H1 (cell line): ENCODE data around the gene CIRBP. TPM values are rescaled to one million over a fixed set of nuclear protein-coding genes. Genes with fewer than 3 reads are reported as not detected.

ENCODE experiments used
- CTCF ChIA-PET: fragments of 300-600 bp; sonication (Branson Sonifier 250); formaldehyde crosslinking; loops from one replicate; lab custom pipeline; 2021; ENCODE audit not compliant: partially characterized antibody; lab: Charles Lee
- POLR2A ChIA-PET: fragments of 300-600 bp; sonication (Branson Sonifier 250); formaldehyde crosslinking; loops from one replicate; lab custom pipeline; 2021; ENCODE audit warnings: inconsistent platforms; ENCODE audit not compliant: partially characterized antibody; lab: Charles Lee
- DNase-seq, 2 experiments: peaks; one replicate each; pipeline versions ENCODE4 v3.0.0 to v3.0.0-alpha.2; 2010 to 2022; ENCODE audit warnings: low spot score in 2 of 2, low read depth in 1 of 2, mixed read lengths in 1 of 2
- FAIRE-seq: peaks from 2 replicates; lab custom pipeline; 2011; peaks lifted over from hg19 to GRCh38; lab: Jason Lieb, UNC
- H2AFZ ChIP-seq: 2 replicates; pipeline ENCODE4 v1.8.1; 2012; ENCODE audit warnings: low read length, inconsistent platforms
- H2AK5ac ChIP-seq: 2 replicates; pipeline ENCODE4 v1.6.1; 2013; ENCODE audit warnings: low read depth, low read length
- H2BK120ac ChIP-seq: replicated peaks from 2 replicates; pipeline ENCODE3; 2013; ENCODE audit warnings: low read depth, low read length, inconsistent platforms
- H2BK12ac ChIP-seq: 2 replicates; pipeline ENCODE4 v1.6.1; 2013; ENCODE audit warnings: low read depth, low read length
- H2BK15ac ChIP-seq: 2 replicates; pipeline ENCODE4 v1.6.1; 2013; ENCODE audit warnings: low read length
- H2BK20ac ChIP-seq: 2 replicates; pipeline ENCODE4 v1.6.1; 2013; ENCODE audit warnings: low read length
- H2BK5ac ChIP-seq: 2 replicates; pipeline ENCODE4 v1.6.1; 2013; ENCODE audit warnings: low read depth, low read length
- H3K14ac ChIP-seq: 2 replicates; pipeline ENCODE4 v1.6.1; 2013; ENCODE audit warnings: inconsistent platforms; ENCODE audit not compliant: insufficient read length
- H3K18ac ChIP-seq: 2 replicates; pipeline ENCODE4 v1.6.1; 2013; ENCODE audit warnings: low read length; ENCODE audit errors: extremely low read depth
- H3K23ac ChIP-seq: 2 replicates; pipeline ENCODE4 v1.6.1; 2013; ENCODE audit warnings: inconsistent platforms; ENCODE audit not compliant: insufficient read length
- H3K23me2 ChIP-seq: 2 replicates; pipeline ENCODE4 v1.6.1; 2013; ENCODE audit warnings: low read depth, low read length
- H3K27ac ChIP-seq: 2 replicates; pipeline ENCODE4 v1.6.1; 2011; ENCODE audit warnings: low read depth, low read length, inconsistent platforms
- H3K27me3 ChIP-seq, 4 experiments: replicated peaks in 1 of 4; 1 replicate in 1 of 4; 2 replicates in 3 of 4; pipeline versions ENCODE4 v1.6.1 to v1.8.1; 2011 to 2013; ENCODE audit warnings: low read length in 3 of 4, mild to moderate bottlenecking in 3 of 4, inconsistent platforms in 2 of 4, mixed read lengths in 2 of 4, moderate library complexity in 1 of 4; ENCODE audit not compliant: control insufficient read depth in 3 of 4, insufficient read depth in 3 of 4; ENCODE audit errors: extremely low read depth in 1 of 4
- H3K36me3 ChIP-seq, 4 experiments: 2 replicates each; pipeline versions ENCODE4 v1.6.1 to v1.8.1; 2011 to 2013; ENCODE audit warnings: mild to moderate bottlenecking in 4 of 4, low read length in 3 of 4, moderate library complexity in 2 of 4, control low read depth in 1 of 4, inconsistent platforms in 1 of 4; ENCODE audit not compliant: insufficient read depth in 4 of 4, control insufficient read depth in 2 of 4
- H3K4ac ChIP-seq: replicated peaks from 2 replicates; pipeline ENCODE3; 2013; ENCODE audit warnings: low read length, low read depth, mixed read lengths, inconsistent platforms; ENCODE audit not compliant: insufficient read length
- H3K4me1 ChIP-seq, 4 experiments: replicated peaks in 1 of 4; 1 replicate in 1 of 4; 2 replicates in 3 of 4; pipeline versions ENCODE4 v1.6.1 to v1.8.1; 2011 to 2013; ENCODE audit warnings: low read length in 3 of 4, inconsistent platforms in 2 of 4, mixed read lengths in 1 of 4; ENCODE audit not compliant: insufficient read depth in 4 of 4, control insufficient read depth in 3 of 4
- H3K4me2 ChIP-seq, 2 experiments: 2 replicates each; pipeline versions ENCODE4 v1.6.1 to v1.8.1; 2011 to 2013; ENCODE audit warnings: low read depth in 2 of 2, low read length in 2 of 2, control low read depth in 1 of 2, inconsistent platforms in 1 of 2, mild to moderate bottlenecking in 1 of 2; ENCODE audit not compliant: insufficient read depth in 1 of 2
- H3K4me3 ChIP-seq, 4 experiments: fragments of 200-600, 300-600 bp in 1 of 4; sonication (generic), shearing (Covaris generic), sonication (Bioruptor Twin) in 1 of 4; 2 replicates each; pipeline versions ENCODE4 v1.5.1 to v1.8.1; 2011 to 2016; ENCODE audit warnings: low read length in 4 of 4, low read depth in 3 of 4, control low read depth in 2 of 4, inconsistent platforms in 2 of 4, mild to moderate bottlenecking in 2 of 4, mixed read lengths in 1 of 4, moderate library complexity in 1 of 4; ENCODE audit not compliant: insufficient read depth in 2 of 4; ENCODE audit errors: extremely low read depth in 1 of 4
- H3K56ac ChIP-seq: replicated peaks from 2 replicates; pipeline ENCODE3; 2013; ENCODE audit warnings: low read depth, mild to moderate bottlenecking, mixed read lengths, low read length, inconsistent platforms; ENCODE audit not compliant: insufficient read length
- H3K79me1 ChIP-seq: 2 replicates; pipeline ENCODE4 v1.6.1; 2013; ENCODE audit warnings: low read depth, low read length, control low read depth
- H3K79me2 ChIP-seq, 2 experiments: 2 replicates each; pipeline versions ENCODE4 v1.6.1 to v1.8.1; 2012 to 2013; ENCODE audit warnings: low read length in 2 of 2, mild to moderate bottlenecking in 2 of 2, inconsistent platforms in 1 of 2; ENCODE audit not compliant: insufficient read depth in 2 of 2, control insufficient read depth in 1 of 2
- H3K9ac ChIP-seq, 4 experiments: replicated peaks in 1 of 4; 1 replicate in 1 of 4; 2 replicates in 3 of 4; pipeline versions ENCODE4 v1.6.1 to v1.8.1; 2011 to 2013; ENCODE audit warnings: low read depth in 3 of 4, low read length in 3 of 4, control low read depth in 2 of 4, mild to moderate bottlenecking in 2 of 4, moderate library complexity in 2 of 4, inconsistent platforms in 1 of 4; ENCODE audit errors: extremely low read depth in 1 of 4
- H3K9me3 ChIP-seq, 2 experiments: 2 replicates each; pipeline versions ENCODE4 v1.6.1 to v1.8.1; 2012 to 2013; ENCODE audit warnings: mild to moderate bottlenecking in 2 of 2, moderate library complexity in 2 of 2, control low read depth in 1 of 2, inconsistent platforms in 1 of 2, low read depth in 1 of 2, low read length in 1 of 2, mixed read lengths in 1 of 2; ENCODE audit not compliant: insufficient read depth in 2 of 2
- H4K20me1 ChIP-seq, 2 experiments: replicated peaks in 1 of 2; 2 replicates each; pipeline versions ENCODE3 to v1.8.1; 2011 to 2013; ENCODE audit warnings: inconsistent platforms in 2 of 2, low read length in 2 of 2, mild to moderate bottlenecking in 1 of 2; ENCODE audit not compliant: insufficient read depth in 2 of 2, control insufficient read depth in 1 of 2
- H4K5ac ChIP-seq: 2 replicates; pipeline ENCODE4 v1.6.1; 2013; ENCODE audit warnings: low read length, low read depth, mixed read lengths, inconsistent platforms; ENCODE audit not compliant: insufficient read length
- H4K8ac ChIP-seq: 2 replicates; pipeline ENCODE4 v1.8.0; 2013; ENCODE audit warnings: mild to moderate bottlenecking, moderate library complexity, low read length, inconsistent platforms; ENCODE audit not compliant: insufficient read depth; ENCODE audit errors: extremely low read depth
- H4K91ac ChIP-seq: replicated peaks from 2 replicates; pipeline ENCODE3; 2013; ENCODE audit warnings: low read length, mixed read lengths, inconsistent platforms; ENCODE audit not compliant: insufficient read length
- CEBPB ChIP-seq: IDR thresholded peaks from 2 replicates; pipeline ENCODE4 v1.6.1; 2012; ENCODE audit warnings: low read depth, low read length
- CHD1 ChIP-seq: IDR thresholded peaks from 2 replicates; pipeline ENCODE4 v1.6.1; 2012; ENCODE audit warnings: low read depth, low read length, improper control_type of control experiment
- JUND ChIP-seq: IDR thresholded peaks from 2 replicates; pipeline ENCODE4 v1.6.1; 2011; ENCODE audit warnings: mild to moderate bottlenecking, improper control_type of control experiment, low read length
- POLR2AphosphoS5 ChIP-seq: IDR thresholded peaks from 2 replicates; pipeline ENCODE4 v1.6.1; 2011; ENCODE audit warnings: low read depth, low read length
- RBBP5 ChIP-seq: IDR thresholded peaks from 2 replicates; pipeline ENCODE4 v1.7.1; 2012; ENCODE audit warnings: low read depth, mild to moderate bottlenecking, inconsistent platforms, low read length, moderate library complexity, borderline replicate concordance
- RXRA ChIP-seq: IDR thresholded peaks from 2 replicates; pipeline ENCODE4 v1.6.1; 2011; ENCODE audit warnings: low read depth, mild to moderate bottlenecking, low read length, moderate library complexity; ENCODE audit not compliant: insufficient read depth
- SAP30 ChIP-seq: fragments of 300-600 bp; sonication (generic); IDR thresholded peaks from 2 replicates; pipeline ENCODE4 v1.7.1; 2012; ENCODE audit warnings: low read length, moderate library complexity, mild to moderate bottlenecking, inconsistent platforms; ENCODE audit not compliant: insufficient read depth, insufficient replicate concordance
- WGBS, 2 experiments: shearing (Covaris generic) in 1 of 2; methylation state at CpG; one replicate each; pipeline versions ENCODE4 v1.1.6 to v1.1.7; 2013 to 2015; ENCODE audit warnings: low lambda C conversion rate in 2 of 2, mixed read lengths in 2 of 2, inconsistent platforms in 1 of 2, low coverage in 1 of 2, missing lambda C conversion rate in 1 of 2; ENCODE audit not compliant: insufficient replicate concordance in 2 of 2, insufficient coverage in 1 of 2, insufficient read length in 1 of 2; ENCODE audit errors: extremely low coverage in 1 of 2, missing lambda C conversion rate in 1 of 2; 5-methylcytosine and 5-hydroxymethylcytosine counted together
- polyA plus RNA-seq, 7 experiments: library from polyadenylated mRNA; depleted of rRNA in 3 of 7; stranded (reverse) in 5 of 7; unstranded in 2 of 7; fragments of >200 nt in 5 of 7; fragments of 200-250 nt in 2 of 7; gene quantifications; 1 replicate in 5 of 7; 2 replicates in 1 of 7; 4 replicates in 1 of 7; pipeline versions ENCODE4 v1.2.1 to v1.2.3, GENCODE V29; 2011 to 2013; ENCODE audit warnings: missing spikeins in 2 of 7, mixed read lengths in 2 of 7
- total RNA-seq: library from RNA; stranded (reverse); fragmentation: NEBNext Ultra II Directional; extraction: Animal tissue kit (Norgen Biotek cat#: 25700); gene quantifications from 2 replicates; pipeline ENCODE4 v1.2.1, GENCODE V29; 2021
- TF ChIP-seq, protein P1 (sequence below), 3 experiments: IDR thresholded peaks; 1 replicate in 2 of 3; 2 replicates in 1 of 3; pipeline versions ENCODE4 v1.5.1 to v1.6.1; 2011; ENCODE audit warnings: low read length in 3 of 3, mild to moderate bottlenecking in 3 of 3, inconsistent platforms in 2 of 3, low read depth in 1 of 3, moderate library complexity in 1 of 3; ENCODE audit not compliant: insufficient read depth in 1 of 3; ENCODE audit errors: control extremely low read depth in 1 of 3

Gene CIRBP
- total and polyA plus RNA-seq, 2 of the 8 experiments (the other 6 are each of a cell fraction or from before 2014, with no cell fraction given): 175 to 199 TPM

DNA sequence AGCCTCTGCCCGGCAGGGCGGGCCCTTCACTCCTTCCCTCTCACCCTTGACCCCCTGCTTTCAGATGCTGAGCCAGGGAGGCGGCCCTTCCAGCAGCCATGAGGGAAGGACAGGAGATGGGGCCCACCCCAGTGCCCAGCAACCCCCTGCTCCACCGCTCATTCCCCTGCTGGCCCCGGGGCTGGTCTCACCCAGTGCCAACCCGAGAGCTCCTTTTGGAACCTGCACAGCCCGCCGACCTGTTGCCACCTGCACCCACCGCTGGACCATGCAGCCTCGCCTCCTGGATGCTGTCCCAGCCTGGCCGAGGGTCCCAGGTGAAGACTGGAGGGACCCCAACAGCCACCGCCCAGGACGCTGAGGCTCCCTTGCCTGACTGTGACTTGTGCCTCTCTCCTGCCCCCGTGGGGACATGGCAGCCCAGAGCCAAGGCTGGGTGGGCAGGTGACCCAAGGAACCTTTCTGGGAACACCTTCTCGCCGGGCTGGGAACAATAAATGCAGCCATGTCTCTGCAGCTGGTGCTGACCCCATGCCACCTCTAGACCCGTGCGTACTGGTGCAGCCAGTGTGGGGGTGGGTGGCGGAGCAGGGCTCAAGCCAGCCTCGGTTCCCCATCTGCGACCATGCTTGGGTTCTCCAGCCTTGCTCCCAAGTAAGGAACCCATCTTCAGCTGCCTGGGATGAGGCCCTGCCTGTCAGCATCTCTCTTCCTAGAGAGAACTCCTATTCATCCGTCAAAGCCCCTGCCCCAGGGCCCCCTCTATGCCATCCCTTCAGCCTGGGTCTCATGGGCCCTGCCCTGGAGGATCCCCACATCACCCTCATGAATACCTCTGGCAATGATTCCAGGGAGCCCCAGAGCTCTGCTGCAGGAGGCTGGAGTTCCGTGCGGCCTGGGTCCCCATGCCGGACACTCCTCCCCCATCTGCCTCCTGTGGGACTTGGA is 9.9 kb downstream of the CIRBP start:
- Histone ChIP-seq H3K9me3 (no peaks in the 10 kb centered on the region), H4K8ac (no peak overlapping the region; the same call in 1 of the 2 replicates), H3K18ac (no peak overlapping the region), H2AK5ac (no peak overlapping the region), H3K4ac (no peak overlapping the region), H3K14ac (no peak overlapping the region), H3K4me3 (no peak overlapping the region), H2BK12ac (no peak overlapping the region), H3K27me3 (peaks cover 0 to 3% (median under 1%) of the 10 kb centered on the region in 4 experiments; a peak in 2 of 7 replicates), H3K23ac (no peak overlapping the region), H2BK120ac (no peak overlapping the region), H4K20me1 (peaks cover 0 to 11% of the 10 kb centered on the region in 2 experiments), H3K9ac (no peak overlapping the region), H3K56ac (no peak overlapping the region), H3K36me3 (peaks cover under 1 to 15% (median 7%) of the 10 kb centered on the region in 4 experiments; a peak in 7 of 8 replicates), H3K79me2 (peaks cover 0 to 6% of the 10 kb centered on the region in 2 experiments; a peak in 1 of 4 replicates), H2AFZ (no peak overlapping the region), H2BK15ac (no peak overlapping the region), H3K27ac (no peak overlapping the region), H4K5ac (no peak overlapping the region), H4K91ac (no peak overlapping the region), H3K23me2 (peaks cover 10% of the 10 kb centered on the region; the same call in 1 of the 2 replicates), H3K79me1 (peaks cover 5% of the 10 kb centered on the region; the same call in 1 of the 2 replicates), H3K4me1 (peaks cover 0 to 19% (median 9%) of the 10 kb centered on the region in 4 experiments; a peak in 5 of 7 replicates), H2BK20ac (no peak overlapping the region), H2BK5ac (no peak overlapping the region), H3K4me2 (no peak overlapping the region)
- DNase-seq (no peak), FAIRE-seq (no peak)
- POLR2A ChIA-PET: interaction anchor here (1.0 to 11.4 kb wide), 7 partner anchors 8 to 252 kb away, joined by 3 to 331 read pairs (median 4); partner anchors contain the start of gene CIRBP
- CTCF ChIA-PET: interaction anchor here (0.7 to 4.0 kb wide), 28 partner anchors 10 to 515 kb away, joined by 3 to 14 read pairs (median 4); partner anchors contain the start of gene CIRBP
- WGBS, 2 experiments: 95% methylated on average over 19 of the region's 25 CpGs; no CpG with 5 or more reads in 1 of the 2 experiments
- TF ChIP-seq CHD1 (no peak), RXRA (no peak), SAP30 (no peak), RBBP5 (no peak), POLR2AphosphoS5 (no peak), JUND (no peak), CEBPB (no peak)
- TF ChIP-seq, protein P1, sequence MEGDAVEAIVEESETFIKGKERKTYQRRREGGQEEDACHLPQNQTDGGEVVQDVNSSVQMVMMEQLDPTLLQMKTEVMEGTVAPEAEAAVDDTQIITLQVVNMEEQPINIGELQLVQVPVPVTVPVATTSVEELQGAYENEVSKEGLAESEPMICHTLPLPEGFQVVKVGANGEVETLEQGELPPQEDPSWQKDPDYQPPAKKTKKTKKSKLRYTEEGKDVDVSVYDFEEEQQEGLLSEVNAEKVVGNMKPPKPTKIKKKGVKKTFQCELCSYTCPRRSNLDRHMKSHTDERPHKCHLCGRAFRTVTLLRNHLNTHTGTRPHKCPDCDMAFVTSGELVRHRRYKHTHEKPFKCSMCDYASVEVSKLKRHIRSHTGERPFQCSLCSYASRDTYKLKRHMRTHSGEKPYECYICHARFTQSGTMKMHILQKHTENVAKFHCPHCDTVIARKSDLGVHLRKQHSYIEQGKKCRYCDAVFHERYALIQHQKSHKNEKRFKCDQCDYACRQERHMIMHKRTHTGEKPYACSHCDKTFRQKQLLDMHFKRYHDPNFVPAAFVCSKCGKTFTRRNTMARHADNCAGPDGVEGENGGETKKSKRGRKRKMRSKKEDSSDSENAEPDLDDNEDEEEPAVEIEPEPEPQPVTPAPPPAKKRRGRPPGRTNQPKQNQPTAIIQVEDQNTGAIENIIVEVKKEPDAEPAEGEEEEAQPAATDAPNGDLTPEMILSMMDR (IDR thresholded peaks at IDR 0.05; ENCODE audit: control extremely low read depth in 1 of 3, insufficient read depth in 1 of 3, low read depth in 1 of 3, low read length in 3 of 3): no peak
